K562 (cell line): ENCODE measurements around the gene INPP1. TPM values are rescaled to one million over a fixed set of nuclear protein-coding genes. Genes with fewer than 3 reads are reported as not detected.

Source experiments
- BDP1 ChIP-seq: IDR thresholded peaks from 3 replicates; pipeline ENCODE4 v1.6.1; 2011; ENCODE audit not compliant: insufficient read length, insufficient read depth
- BRF1 ChIP-seq: IDR thresholded peaks from 3 replicates; pipeline ENCODE4 v1.6.1; 2011; ENCODE audit warnings: borderline replicate concordance, mild to moderate bottlenecking; ENCODE audit not compliant: insufficient read length; ENCODE audit errors: extremely low read depth
- CBX2 ChIP-seq: fragments of 200-600 bp; sonication (generic); IDR thresholded peaks from one replicate; pipeline ENCODE4 v1.6.1; 2012; ENCODE audit warnings: mild to moderate bottlenecking, low read length, inconsistent platforms; ENCODE audit not compliant: insufficient read depth, poor library complexity, severe bottlenecking
- CREBBP ChIP-seq: IDR thresholded peaks from one replicate; pipeline ENCODE4 v1.6.1; 2012; ENCODE audit warnings: low read depth, mild to moderate bottlenecking, control low read depth, inconsistent platforms, low read length
- CXXC5 ChIP-seq: fragments of 250-450 bp; sonication (Bioruptor Pico); IDR thresholded peaks from 2 replicates; pipeline ENCODE4 v1.8.0; 2022; ENCODE audit warnings: inconsistent platforms, mild to moderate bottlenecking, moderate library complexity
- EZH2 ChIP-seq: IDR thresholded peaks from 2 replicates; pipeline ENCODE4 v1.6.1; 2012; ENCODE audit warnings: low read depth, mild to moderate bottlenecking, inconsistent platforms, low read length, borderline replicate concordance
- IFI16 ChIP-seq: fragments of 250-450 bp; sonication (Bioruptor Pico); IDR thresholded peaks from 2 replicates; pipeline ENCODE4 v2.1.2; 2022; ENCODE audit warnings: mild to moderate bottlenecking, inconsistent platforms
- LCOR ChIP-seq: sonication (generic); formaldehyde crosslinking; IDR thresholded peaks from 2 replicates; pipeline ENCODE4 v1.8.0; 2022; ENCODE audit warnings: mild to moderate bottlenecking, missing genetic modification reagents
- PATZ1 ChIP-seq: fragments of 250-450 bp; sonication (Bioruptor Pico); IDR thresholded peaks from 2 replicates; pipeline ENCODE4 v1.5.0; 2020; ENCODE audit warnings: mild to moderate bottlenecking, borderline replicate concordance
- POLR2AphosphoS5 ChIP-seq: IDR thresholded peaks from 2 replicates; pipeline ENCODE4 v1.6.1; 2011; ENCODE audit warnings: mild to moderate bottlenecking, low read depth, low read length, moderate library complexity; ENCODE audit not compliant: control insufficient read depth, insufficient read depth
- POLR3A ChIP-seq: IDR thresholded peaks from 2 replicates; pipeline ENCODE4 v1.6.1; 2011; ENCODE audit warnings: borderline replicate concordance, mild to moderate bottlenecking, moderate library complexity; ENCODE audit not compliant: insufficient read length, insufficient read depth; ENCODE audit errors: extremely low read depth
- POLR3G ChIP-seq: IDR thresholded peaks from 2 replicates; pipeline ENCODE4 v1.6.1; 2011; ENCODE audit not compliant: insufficient read length, insufficient replicate concordance; ENCODE audit errors: extremely low read depth
- PTTG1 ChIP-seq: fragments of 450-650 bp; IDR thresholded peaks from 2 replicates; pipeline ENCODE4 v1.6.1; 2016; ENCODE audit warnings: low read depth, mild to moderate bottlenecking, missing genetic modification characterization, missing compliant biosample characterization
- SIN3B ChIP-seq: fragments of 450-650 bp; IDR thresholded peaks from 2 replicates; pipeline ENCODE4 v1.6.1; 2017; ENCODE audit warnings: low read depth, mild to moderate bottlenecking, moderate library complexity
- SMAD3 ChIP-seq: fragments of 450-650 bp; formaldehyde crosslinking; conservative IDR thresholded peaks from 2 replicates; pipeline ENCODE4 v1.4.0; 2020; ENCODE audit warnings: mild to moderate bottlenecking
- SMAD4 ChIP-seq: fragments of 250-450 bp; sonication (Bioruptor Pico); conservative IDR thresholded peaks from 2 replicates; pipeline ENCODE4 v1.8.0; 2021; ENCODE audit warnings: inconsistent platforms, mild to moderate bottlenecking, moderate library complexity
- TFAP4 ChIP-seq: sonication (generic); formaldehyde crosslinking; IDR thresholded peaks from 2 replicates; pipeline ENCODE4 v1.8.0; 2022; ENCODE audit warnings: missing genetic modification reagents, mild to moderate bottlenecking, moderate library complexity, borderline replicate concordance
- ZBTB17 ChIP-seq: fragments of 450-650 bp; formaldehyde crosslinking; IDR thresholded peaks from 2 replicates; pipeline ENCODE4 v1.4.0; 2020; ENCODE audit warnings: mild to moderate bottlenecking
- ZEB2 ChIP-seq: fragments of 450-650 bp; IDR thresholded peaks from 2 replicates; pipeline ENCODE4 v1.6.1; 2016
- ZKSCAN8 ChIP-seq: fragments of 200-800 bp; sonication (Bioruptor generic); IDR thresholded peaks from 2 replicates; pipeline ENCODE4 v1.6.1; 2016; ENCODE audit warnings: missing genetic modification characterization, missing compliant biosample characterization
- ZNF347 ChIP-seq: fragments of 450-650 bp; formaldehyde crosslinking; IDR thresholded peaks from 2 replicates; pipeline ENCODE4 v1.4.0; 2020; ENCODE audit warnings: low read depth, mild to moderate bottlenecking, moderate library complexity
- ZNF41 ChIP-seq: fragments of 250-450 bp; sonication (Bioruptor Pico); conservative IDR thresholded peaks from 2 replicates; pipeline ENCODE4 v1.4.0; 2020; ENCODE audit warnings: mild to moderate bottlenecking
- ZNF551 ChIP-seq: fragments of 250-450 bp; sonication (Bioruptor Pico); IDR thresholded peaks from 2 replicates; pipeline ENCODE4 v1.5.0; 2021; ENCODE audit warnings: mild to moderate bottlenecking, moderate library complexity
- ZNF668 ChIP-seq: fragments of 250-450 bp; sonication (Bioruptor Pico); IDR thresholded peaks from 2 replicates; pipeline ENCODE4 v1.8.0; 2022; ENCODE audit warnings: mild to moderate bottlenecking, inconsistent platforms
- polyA plus RNA-seq, 8 experiments: library from polyadenylated mRNA; depleted of rRNA in 4 of 8; stranded (reverse) in 5 of 8; unstranded in 3 of 8; fragments of >200 nt; fragmentation: Nextera tagmentation in 2 of 8; fragmentation: Illumina TruSeq in 1 of 8; extraction: Ambion mirVana in 2 of 8; extraction: Trizol in 1 of 8; gene quantifications; 2 replicates each; pipeline versions ENCODE4 v1.2.1 to v1.2.3, GENCODE V29; 2011 to 2014; ENCODE audit warnings: inconsistent platforms in 1 of 8, missing spikeins in 1 of 8
- total RNA-seq, 7 experiments: library from RNA; depleted of rRNA in 6 of 7; stranded (reverse); fragments of >200 nt in 6 of 7; fragmentation: Illumina TruSeq in 2 of 7; extraction: Trizol in 2 of 7; gene quantifications; 2 replicates each; pipeline versions ENCODE4 v1.2.1 to v1.2.3, GENCODE V29; 2011 to 2021; ENCODE audit warnings: low replicate concordance in 1 of 7
- TF ChIP-seq, protein P1 (sequence below): sonication (generic); IDR thresholded peaks from 2 replicates; pipeline ENCODE4 v1.6.1; 2016

The INPP1 gene
- total and polyA plus RNA-seq, 9 of the 15 experiments (the other 6 are each of a cell fraction or from before 2014, with no cell fraction given), result 3.7 to 11.8 (median 6.5) TPM

DNA sequence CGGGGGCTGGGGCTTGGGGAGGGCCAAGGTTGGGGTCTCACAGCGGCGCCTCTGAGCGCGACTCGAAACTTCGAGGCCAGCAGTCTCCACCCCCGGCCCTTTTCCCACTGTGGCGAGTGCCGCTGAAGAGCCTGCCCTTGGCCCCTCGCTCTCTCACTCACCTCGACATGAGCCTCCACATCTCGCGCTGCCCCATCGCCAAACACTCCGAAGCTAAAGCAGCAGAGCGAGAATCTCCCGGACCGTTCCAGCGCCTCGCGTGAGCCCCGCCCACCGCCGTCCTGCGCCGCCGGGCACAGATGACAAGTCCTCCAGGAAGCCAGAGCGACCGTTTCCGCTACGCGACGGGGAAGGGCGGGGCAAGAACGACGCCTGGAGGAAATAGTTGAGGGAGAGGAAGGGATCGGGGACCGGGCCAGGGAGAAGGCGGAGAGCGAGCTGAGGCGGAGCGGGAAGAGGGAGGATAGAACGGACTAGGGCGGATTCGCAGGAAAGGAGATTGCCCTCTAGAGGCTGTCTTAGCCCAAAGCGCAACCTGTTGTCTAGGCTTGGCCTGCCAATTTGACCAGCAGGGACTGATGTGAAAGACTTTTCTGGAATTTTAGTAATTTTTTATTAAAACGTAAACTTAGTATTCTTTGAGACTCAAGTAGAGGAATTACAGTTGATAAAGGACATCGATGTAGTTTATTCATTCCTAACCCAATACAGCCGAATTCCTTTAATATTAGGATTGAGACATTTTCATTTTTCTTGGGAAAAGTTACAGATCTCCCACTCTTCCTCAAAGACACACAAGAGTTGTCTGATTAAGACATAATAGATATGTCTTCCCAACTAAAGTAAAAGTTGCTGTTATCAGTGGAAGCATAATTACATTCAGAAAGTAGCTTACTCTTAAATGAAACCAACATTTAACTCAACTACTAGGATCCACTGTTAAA lies 23.6 kb upstream of the INPP1 start, which contains the start of gene HIBCH (continued):
- TF ChIP-seq ZNF41 (no peak), ZEB2 (peak; percentile 18; the same call in 1 of the 2 replicates), POLR3A (no peak), SMAD3 (CRISPR knock-in tag) (no peak), BRF1 (no peak), IFI16 (no peak), LCOR (CRISPR knock-in tag) (peak; percentile 83), ZNF347 (CRISPR knock-in tag) (no peak), CREBBP (no peak), PATZ1 (CRISPR knock-in tag) (no peak), SIN3B (no peak), PTTG1 (tag) (no peak), POLR3G (no peak), TFAP4 (peak; percentile 97), ZNF551 (CRISPR knock-in tag) (no peak), EZH2 (no peak), ZKSCAN8 (CRISPR knock-in tag) (no peak), ZNF668 (CRISPR knock-in tag) (no peak), ZBTB17 (CRISPR knock-in tag) (no peak), SMAD4 (CRISPR knock-in tag) (peak; percentile 46; the same call in 1 of the 2 replicates), CBX2 (no peak), POLR2AphosphoS5 (peak; percentile 37), CXXC5 (CRISPR knock-in tag) (peak; percentile 93), BDP1 (no peak)
- TF ChIP-seq, protein P1, sequence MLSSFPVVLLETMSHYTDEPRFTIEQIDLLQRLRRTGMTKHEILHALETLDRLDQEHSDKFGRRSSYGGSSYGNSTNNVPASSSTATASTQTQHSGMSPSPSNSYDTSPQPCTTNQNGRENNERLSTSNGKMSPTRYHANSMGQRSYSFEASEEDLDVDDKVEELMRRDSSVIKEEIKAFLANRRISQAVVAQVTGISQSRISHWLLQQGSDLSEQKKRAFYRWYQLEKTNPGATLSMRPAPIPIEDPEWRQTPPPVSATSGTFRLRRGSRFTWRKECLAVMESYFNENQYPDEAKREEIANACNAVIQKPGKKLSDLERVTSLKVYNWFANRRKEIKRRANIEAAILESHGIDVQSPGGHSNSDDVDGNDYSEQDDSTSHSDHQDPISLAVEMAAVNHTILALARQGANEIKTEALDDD, result peak; percentile 34; the same call in 1 of the 2 replicates
